UCSD-AML1 (cell line): ENCODE measurements around the gene RGS19.

ENCODE experiments used
- DNase-seq: peaks from one replicate; lab custom pipeline; 2025; ENCODE audit not compliant: unreplicated experiment; lab: John Stamatoyannopoulos, UW

RGS19 gene

DNA sequence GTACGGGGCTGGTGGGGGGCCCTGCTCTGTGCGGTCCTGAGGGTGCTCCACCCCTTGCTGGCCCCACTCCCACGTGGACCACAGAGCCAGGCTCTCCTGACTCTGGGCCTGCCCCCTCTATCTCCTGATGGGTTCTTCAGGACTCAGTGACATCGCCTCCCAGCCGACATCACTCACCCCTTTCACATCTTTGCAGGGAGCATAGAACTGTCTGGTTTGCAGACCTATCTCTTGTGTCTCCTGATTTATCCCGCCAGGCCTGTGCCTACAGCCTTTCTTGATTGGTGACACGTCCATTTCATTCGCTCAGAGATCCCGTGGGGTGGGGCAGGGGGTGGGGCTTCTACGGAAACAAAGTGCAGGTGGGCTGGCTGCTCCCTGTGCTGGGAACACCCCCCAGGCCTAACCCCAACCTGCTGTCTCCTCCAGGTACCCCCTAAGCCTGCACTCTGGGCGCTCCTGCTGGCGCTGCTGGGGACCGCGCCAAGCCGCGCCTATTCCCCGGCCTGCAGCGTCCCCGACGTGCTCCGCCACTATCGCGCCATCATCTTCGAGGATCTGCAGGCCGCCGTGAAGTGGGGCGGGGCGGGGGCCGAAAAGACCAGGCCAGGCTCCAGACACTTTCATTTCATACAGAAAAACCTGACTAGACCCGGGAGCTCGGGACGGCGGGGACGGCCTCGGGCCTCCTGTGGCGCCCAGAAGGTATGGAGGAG lies 41.7 kb downstream of the RGS19 start:
- no peak for DNase-seq

DNA sequence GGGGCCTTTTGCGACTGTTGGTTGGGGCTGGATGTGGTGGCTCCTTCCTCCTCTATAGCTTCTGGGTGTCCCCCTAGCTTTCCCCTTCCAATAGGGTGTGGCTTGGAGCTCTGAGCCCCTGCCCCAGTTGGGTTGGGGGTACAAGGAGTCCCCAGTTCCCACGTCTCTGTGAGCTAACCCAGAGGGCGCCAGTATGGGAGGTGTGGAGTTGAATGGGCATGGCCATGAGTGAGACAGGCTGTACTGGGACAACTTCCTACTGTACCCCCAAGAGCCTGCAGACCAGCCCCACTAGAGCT lies 42.2 kb downstream of the RGS19 start:
- DNase-seq: no peak

DNA sequence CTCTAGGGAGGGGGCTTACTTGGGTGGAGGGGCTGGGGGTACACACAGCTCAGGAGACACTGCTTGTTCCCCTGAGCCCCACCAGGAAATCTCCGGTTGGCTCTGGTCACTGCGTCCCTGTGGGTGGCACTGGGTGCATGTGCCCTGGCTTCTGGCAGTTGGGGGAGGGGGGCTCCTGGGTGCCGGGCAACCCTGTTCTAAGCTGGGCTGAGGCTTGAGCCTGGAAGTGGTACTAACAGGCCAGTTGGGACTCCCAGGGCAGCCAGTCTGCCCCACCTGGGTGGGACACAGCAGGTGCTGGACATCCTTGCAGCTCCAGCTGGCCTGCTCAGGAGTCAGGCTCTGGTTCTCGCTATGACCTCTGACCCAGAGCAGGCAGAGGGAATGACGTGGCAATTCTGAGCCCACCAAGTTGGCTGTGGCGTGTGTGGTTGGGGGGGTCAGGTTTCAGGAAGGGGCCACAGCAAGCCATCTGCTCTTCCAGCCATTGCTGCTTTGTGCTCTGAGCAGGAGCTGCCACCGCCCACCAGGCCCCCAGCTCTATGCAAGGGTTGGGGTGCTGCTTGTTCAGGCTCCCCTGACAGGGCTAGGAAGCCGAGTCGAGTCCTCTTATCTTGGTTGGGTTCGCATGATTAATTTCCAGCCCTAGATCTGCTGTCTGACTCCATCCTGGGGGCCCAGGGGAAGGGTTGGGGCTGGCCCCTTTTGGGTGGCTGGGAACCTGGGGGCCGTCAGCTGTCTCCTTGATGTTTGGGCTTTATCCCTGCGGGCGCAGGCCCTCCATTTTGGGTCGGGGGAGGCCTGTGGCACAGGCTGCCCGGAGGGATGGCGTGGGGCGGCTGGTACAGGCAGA lies 42.7 kb downstream of the RGS19 start:
- DNase-seq: no peak

DNA sequence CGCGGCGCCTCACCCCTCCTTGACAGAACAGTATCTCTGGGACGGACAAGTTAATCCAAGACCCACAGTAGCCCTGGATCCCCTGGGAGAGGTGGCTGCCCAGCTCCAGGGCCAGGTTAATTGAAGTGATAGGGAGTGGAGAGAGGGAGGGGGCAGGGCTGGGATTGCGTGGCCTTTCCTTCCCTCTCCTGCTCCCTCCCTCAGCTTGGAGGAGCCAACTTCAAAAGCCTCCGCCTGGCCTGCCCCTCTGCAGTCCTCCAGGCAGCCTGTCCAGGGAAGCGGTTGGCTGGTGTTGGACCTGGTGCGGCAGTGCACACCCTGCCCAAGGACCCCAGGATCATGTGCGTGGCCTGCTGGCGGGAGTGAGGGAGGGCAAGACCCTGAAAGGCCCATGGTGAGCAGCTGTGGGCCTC lies 43.4 kb downstream of the RGS19 start, which contains the start of gene C20orf204:
TSS of gene C20orf204 (plus strand) at position 250 of the 413 bp plus-strand sequence. CDS start at position 392, 142 bp downstream.
- DNase-seq: no peak

DNA sequence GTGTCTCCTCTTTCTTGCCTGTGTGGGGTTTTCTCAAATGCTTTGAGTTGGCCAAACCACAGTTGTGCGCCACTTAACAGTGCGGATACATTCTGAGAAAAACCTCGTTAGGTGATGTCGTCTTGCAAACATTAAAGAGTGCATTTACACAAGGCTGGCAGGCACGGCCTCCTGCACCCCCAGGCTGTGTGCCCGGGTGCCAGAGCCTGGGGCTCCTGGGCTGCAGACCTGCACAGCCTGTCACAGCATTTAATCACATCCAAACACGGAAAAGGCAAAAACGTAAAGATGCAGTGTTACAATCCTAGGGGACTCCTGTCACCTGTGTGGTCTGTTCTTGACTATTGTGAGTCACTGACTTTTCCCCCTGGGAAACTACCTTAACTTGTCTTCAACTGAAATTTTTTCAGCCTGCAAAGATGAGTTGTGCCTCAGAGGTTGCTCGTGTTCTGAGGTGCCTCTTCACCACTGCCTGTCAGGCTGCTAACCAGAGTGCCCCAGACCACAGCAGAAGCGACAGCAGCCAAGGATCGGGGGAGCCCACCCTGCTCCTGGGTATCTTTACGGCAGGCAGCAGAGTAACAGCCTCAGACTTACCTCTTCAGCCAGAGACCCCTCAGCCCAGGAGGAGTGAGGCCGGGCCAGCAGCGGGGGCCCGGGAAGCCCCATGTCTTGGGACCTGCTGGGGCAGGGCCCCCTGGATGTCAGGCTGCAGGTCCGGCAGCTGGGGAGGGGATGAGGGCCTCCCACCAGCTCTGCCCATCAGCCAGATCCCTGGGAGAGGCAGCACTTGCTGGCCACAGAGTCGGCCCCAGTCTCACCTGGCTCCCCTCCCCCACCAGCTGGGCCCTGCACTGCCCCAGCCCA lies 44.0 kb downstream of the RGS19 start:
- no peak for DNase-seq

DNA sequence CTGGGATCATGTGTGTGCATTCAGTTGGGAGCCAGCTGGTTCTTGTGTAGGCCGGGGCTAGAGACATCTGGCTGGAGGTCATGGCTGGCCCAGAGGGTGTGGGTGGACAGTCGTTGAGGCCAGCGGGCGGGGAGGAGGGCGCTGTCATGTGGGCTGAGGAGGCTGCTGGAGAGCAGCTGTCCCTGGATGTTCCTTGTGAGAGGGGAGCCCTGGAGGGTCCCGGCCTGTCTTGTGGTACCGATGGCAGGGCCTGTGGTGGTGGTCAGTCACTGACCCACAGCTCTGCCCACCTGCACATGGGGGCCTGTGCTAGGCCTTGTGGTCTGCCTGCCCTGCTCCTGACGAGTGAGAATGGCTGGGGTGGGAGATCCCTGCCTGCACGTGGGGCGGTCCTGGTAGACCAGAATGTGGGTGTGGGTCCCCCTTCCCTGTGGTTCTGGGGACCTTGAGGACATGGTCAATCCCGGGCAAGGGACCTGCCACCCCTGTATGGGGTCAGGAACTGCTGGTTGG lies 45.3 kb downstream of the RGS19 start:
- no peak for DNase-seq

DNA sequence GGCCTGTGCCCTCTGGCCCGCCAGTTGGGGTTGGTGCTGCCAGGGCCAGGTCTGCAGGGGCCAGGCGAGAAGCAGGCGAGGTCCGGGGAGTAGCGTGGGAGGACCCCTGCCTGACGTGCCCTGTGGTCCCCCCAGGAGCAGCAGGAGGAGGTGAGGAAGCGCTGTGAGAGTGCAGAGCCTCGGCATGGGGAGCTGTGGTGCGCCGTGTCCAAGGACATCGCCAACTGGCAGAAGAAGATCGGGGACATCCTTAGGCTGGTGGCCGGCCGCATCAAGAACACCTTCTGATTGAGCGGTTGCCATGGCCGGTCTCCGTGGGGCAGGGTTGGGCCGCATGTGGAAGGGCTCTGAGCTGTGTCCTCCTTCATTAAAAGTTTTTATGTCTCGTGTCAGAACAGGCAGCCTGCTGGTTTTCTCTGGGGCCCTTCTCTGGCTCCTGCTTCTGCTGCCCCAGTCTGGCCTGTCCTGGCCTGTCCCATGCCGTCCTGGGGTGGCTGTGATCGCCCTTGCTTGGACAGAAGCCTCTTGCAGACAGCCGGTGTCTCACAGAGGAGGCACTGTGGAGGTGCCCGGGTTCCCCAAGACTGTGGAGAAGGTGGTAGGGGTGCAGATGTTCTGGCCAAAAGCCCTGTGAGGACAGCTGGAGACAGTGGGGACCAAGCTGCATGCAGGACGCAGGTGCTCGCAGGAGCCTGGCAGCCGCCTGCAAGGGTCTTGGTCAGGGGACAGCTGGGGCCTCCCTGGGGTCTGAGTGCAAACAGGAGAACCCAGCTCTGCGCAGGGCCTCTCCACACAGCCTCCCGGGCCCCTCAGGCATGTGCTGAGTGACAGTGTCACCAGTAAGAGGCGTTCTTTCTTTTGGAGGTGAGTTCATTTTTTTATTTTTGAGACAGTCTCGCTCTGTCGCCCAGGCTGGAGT lies 46.4 kb downstream of the RGS19 start:
- DNase-seq: no peak

DNA sequence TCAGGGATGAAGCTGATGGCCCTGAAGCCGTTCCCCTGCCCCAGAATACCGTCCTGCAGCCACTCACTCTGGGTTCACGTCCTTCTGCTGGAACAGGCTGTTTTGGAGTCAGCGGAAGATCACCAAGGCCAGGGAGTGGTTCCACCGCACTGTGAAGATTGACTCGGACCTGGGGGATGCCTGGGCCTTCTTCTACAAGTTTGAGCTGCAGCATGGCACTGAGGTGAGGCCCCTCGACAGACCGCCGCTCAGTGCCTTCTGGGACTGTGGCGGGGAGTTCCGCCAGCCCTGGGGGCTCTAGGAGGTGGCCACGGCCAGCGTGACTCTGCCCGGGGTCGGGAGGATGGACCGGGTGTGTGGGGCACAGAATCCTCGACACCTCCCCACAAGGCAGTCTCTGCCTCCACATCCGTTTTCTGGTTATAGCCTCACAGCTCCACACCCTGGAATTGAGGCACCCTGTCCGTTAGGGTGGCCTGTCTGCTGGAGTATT lies 47.5 kb downstream of the RGS19 start:
- no peak for DNase-seq

DNA sequence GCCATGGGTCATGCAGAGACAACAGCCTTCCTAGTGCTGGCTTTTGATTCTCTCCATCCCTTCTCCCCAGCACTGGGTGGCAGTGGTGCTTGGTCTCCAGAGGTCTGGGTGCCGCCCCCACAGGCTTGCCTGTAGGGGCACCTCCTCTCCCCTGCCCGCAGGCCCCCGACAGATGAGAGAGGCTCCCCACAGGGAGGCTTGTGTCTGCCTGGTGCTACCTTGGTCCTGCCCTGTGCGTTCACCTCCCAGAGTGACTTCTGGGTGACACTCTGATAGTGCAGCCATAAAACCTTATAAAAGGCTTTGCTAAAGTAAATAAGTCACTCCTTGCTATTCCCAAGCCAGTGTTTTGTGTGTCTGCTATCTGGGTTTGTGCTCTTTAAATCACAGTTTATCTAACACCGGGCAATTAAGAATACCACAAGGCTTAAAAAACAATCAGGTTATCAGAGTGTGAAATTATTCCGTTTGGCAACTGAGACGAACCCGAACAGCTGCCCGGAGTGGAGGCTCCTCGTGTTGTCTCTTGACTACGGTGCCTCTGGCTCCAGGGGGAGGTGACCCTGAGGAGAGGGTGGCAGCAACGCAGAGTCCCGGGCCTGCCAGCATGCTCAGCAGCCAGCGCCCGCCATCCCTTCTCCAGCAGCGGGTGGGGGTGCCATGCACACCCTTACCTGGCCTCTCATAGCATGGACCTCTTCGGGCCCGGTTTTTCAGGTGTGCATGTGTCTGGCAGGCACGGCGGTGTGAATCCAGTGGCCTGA lies 48.8 kb downstream of the RGS19 start:
- no peak for DNase-seq

DNA sequence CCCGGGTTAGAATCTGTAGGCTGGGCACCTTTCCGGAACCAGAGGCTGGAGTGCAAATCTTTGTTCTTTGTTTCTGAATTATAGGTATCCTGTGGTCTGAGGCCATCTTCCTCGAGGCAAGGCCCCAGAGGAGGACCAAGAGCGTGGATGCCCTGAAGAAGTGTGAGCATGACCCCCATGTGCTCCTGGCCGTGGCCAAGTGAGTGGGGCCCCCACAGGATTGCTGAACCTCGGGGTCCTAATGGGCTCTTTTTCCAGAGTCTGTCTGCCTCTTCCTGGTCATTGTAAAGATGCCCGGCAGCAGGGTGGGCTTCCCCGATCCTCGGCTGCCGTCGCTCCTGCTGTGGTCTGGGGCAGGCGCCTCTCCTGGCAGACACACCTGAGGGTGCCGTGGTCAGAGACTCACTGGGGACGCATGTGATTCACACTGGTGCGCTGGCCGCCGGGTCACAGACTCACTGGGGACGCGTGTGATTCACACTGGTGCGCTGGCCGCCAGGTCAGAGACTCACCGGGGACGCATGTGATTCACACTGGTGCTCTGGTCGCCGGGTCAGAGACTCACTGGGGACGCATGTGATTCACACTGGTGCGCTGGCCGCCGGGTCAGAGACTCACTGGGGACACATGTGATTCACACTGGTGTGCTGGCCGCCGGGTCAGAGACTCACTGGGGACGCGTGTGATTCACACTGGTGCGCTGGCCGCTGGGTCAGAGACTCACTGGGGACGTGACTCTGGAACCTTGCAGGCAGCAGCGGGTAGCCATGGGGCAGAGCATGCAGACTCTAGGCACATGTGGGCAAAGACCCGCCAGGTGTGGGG lies 49.8 kb downstream of the RGS19 start:
- DNase-seq: no peak

DNA sequence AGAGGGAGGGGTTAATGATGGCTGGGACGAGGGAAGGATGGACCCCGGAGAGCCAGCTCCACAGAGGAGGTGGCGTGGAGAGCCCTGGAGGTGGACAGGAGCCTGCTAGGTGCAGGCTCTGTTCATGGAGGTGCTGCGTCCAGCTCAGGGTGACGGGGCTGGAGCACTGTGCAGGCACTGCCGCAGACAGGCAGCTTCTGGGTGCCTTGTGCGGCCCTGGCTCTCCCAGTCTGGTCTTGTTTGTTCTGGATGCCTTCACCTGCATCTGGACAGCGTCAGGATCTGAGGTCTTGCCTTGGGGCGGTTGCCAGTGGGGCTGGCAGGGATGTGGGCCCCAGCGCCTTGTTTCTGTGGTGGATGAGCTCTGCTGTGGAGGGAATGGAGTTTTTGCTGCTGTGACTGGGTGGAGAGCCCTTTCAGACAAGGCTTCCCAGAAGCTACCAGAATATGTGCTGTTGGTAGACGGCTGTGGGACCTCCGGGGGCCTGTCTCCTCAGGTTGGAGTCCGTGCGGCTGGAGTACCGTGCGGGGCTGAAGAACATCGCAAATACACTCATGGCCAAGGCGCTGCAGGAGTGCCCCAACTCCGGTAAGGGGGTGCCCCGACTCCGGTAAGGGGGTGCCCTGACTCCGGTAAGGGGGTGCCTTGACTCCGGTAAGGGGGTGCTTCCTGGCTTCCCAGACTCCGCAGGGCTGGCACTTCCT lies 51.2 kb downstream of the RGS19 start:
- DNase-seq: no peak

DNA sequence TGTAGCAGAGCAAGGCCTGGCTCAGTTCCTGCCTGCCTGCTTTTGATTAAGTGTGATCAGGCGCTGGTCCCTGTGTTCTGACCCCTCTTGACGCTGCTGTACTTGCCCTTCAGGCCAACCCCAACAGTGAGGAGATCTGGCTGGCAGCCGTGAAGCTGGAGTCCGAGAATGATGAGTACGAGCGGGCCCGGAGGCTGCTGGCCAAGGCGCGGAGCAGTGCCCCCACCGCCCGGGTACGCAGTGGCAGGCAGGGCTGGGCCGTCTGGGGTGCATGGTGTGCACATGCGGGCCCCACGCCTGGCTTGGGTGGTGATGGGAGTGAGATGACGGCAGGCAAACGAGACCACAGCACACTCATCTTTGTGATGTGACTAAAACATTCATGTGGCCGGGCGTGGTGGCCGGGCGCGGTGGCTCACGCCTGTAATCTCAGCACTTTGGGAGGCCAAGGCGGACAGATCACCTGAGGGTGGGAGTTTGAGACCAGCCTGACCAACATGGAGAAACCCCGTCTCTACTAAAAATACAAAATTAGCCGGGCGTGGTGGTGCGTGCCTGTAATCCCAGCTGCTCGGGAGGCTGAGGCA lies 53.4 kb downstream of the RGS19 start:
- no peak for DNase-seq

DNA sequence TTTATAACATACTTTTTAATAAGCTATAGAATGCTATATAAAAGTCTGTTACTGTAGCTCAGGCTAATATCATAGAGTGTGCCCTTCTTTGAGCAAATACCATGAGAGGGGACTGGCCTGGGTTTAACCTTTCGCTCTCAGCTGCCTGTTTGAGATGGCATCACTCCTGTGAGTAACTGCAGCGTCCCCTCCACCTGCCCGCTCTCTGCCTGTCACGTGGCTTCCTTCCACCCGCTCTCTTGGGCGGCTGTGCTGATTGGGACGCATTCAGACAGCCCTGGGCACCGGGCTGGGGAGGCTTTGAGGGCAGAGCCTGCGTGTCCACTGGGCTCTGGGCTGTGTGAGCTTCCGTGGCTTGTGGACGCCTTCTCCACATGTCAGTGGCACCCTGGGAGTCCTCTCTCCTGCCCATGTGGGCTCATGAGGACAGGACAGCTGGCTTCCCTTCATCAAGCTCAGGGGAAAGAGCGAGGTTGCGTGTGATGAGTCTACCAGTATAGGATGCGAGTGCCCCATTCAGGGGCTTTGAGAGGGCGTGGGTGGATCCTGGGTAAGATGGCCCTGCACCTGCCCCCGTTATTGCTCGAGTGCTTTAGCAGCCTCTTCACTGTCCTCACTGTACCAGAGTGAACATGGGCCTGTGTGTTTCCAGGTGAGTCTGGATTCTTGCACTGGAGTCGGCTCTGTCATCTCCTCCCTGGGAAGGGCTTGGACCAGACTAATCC lies 54.1 kb downstream of the RGS19 start:
- DNase-seq: no peak

DNA sequence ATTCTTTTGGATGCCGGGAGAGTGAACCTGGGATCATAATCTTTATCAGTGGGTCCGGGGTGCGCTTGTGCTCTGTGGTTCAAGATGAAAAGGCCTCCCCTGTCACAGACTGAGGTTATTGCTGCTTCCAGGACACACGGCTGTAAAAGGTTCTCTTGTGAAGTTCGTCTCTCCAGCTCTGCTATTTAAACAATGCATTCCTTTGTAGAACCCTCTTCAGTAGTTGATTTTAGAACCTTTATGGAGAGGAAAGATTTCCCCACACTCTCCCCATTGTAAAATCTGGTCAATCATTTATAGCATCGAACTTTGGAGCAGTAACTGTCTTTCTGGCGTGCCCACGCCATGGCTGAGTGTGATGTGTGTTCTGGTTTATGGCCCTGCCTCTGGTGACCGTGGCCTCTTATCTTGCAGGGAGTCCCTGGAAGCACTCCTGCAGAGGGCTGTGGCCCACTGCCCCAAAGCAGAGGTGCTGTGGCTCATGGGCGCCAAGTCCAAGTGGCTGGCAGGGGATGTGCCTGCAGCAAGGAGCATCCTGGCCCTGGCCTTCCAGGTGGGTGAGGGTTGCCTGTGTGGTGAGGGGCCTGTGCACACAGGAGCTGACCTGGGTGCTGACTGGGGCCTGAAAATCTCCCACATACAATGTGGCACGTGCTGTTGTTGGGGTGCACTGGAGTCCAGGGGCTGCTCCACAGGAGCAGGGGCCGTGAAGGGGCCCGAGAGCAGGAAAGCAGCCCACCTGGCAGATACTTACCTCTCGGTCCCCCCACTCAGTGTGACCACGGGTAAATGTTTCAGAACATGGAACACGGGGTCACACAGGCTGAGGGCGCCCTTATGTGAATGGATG lies 55.0 kb downstream of the RGS19 start:
- no peak for DNase-seq

DNA sequence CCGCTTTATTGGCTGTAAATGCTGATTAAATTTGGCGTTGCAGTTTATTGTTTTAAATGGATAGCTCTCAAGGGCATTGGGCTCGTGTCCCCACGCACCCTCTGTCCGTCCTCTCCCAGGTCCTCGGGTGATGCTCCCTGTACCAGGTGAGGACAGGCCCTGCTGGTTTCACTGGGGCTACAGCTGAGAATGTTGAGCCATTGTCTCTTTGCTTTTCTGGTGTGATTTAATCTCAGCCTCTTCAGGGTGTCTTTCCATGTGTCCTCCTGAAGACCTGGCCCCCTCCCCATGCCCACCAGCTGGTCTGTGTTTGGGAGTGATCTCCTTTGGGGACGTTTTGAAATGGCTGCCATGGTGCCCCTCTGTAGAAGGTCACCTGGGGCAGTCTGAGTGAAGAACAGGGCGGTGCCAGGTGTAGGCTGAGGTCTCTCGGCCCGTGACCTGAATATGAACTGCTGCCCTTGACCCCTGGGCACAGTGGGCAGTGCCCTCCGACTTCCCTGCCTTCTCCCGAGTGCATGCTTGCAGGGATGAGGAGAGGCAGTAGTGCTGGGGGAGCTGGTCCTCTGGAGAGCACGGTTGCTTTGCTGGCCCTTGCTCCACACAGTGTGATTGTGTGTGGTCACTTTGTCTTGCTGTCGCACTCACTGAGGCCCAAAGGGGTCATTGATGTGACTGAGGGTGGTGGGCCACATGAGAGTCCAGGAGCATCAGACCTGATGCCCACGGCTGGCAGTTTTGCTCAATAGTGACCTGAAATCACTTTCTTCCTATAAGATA lies 55.8 kb downstream of the RGS19 start:
- DNase-seq: no peak
